Adipocyte (in vitro differentiated cells): ENCODE data around the gene JSRP1.

Experiments
- DNase-seq: peaks from one replicate; pipeline ENCODE4 v3.0.0-alpha.2; 2015; ENCODE audit warnings: low read depth
- H3K27me3 ChIP-seq: replicated peaks from 2 replicates; pipeline ENCODE4 v1.7.0; 2013; ENCODE audit warnings: mild to moderate bottlenecking, low read length, moderate library complexity; ENCODE audit not compliant: control insufficient read depth, insufficient read depth
- H3K36me3 ChIP-seq: 2 replicates; pipeline ENCODE4 v1.7.0; 2013; ENCODE audit warnings: low read length, mild to moderate bottlenecking, moderate library complexity; ENCODE audit not compliant: control insufficient read depth, insufficient read depth, severe bottlenecking
- H3K4me1 ChIP-seq: 2 replicates; pipeline ENCODE4 v1.7.0; 2013; ENCODE audit warnings: mild to moderate bottlenecking, low read length, moderate library complexity; ENCODE audit not compliant: control insufficient read depth, insufficient read depth
- H3K4me3 ChIP-seq: 2 replicates; pipeline ENCODE4 v1.7.0; 2013; ENCODE audit warnings: mild to moderate bottlenecking, low read length, moderate library complexity
- H3K9ac ChIP-seq: 2 replicates; pipeline ENCODE4 v1.7.0; 2013; ENCODE audit warnings: mild to moderate bottlenecking, low read length, moderate library complexity
- H3K9me3 ChIP-seq: 2 replicates; pipeline ENCODE4 v1.7.0; 2013; ENCODE audit warnings: mild to moderate bottlenecking, low read length, moderate library complexity; ENCODE audit not compliant: control insufficient read depth

Gene JSRP1

DNA sequence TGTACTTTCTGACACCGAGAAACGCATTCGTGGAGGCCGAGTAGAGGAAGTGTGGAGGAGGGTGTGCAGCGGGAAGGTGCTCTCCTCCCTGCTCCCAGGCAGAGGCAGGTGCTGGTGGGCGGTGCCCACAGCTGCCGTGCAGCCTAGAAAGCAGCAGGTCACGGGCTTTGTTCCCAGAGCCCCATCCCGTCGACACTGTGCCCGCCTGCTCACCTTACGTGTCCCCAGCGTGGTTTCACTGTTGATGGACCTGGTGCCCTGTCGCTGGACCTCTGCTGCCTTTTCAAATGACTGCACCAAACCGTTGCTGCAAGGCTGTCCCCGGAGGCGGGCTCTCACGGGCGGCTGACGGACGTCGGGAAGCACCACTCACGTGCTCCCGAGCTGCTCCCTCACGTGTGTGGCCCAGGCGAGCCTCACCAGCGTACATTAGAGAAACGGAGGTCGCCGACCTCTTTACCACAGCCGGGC lies 40.9 kb downstream of the JSRP1 start:
- Histone ChIP-seq H3K9me3 (no peaks in the 10 kb centered on the region), H3K27me3 (no peaks in the 10 kb centered on the region), H3K36me3 (peaks cover 84% of the 10 kb centered on the region), H3K4me3 (no peak overlapping the region), H3K9ac (no peak overlapping the region), H3K4me1 (peaks cover 5% of the 10 kb centered on the region)
- DNase-seq, result no peak

DNA sequence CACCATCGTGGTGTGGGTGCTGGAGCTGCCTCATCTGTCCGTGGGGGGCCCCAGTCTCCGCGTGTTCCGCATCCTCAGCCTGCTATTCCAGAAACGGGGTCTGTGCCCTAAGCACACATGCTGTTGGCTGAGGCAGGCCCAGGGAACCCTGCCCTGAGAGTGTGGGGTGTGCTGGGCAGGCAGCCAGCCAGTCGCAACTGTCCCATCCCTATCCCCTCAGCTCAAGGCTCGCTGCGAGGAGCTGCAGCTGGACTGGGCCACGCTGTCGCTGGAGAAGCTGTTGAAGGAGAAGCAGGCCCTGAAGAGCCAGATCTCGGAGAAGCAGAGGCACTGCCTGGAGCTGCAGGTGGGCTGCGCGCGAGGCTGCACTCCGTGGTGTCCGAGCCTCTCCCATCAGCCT lies 42.0 kb downstream of the JSRP1 start:
- H3K36me3 ChIP-seq, result peaks cover 87% of the 10 kb centered on the region

DNA sequence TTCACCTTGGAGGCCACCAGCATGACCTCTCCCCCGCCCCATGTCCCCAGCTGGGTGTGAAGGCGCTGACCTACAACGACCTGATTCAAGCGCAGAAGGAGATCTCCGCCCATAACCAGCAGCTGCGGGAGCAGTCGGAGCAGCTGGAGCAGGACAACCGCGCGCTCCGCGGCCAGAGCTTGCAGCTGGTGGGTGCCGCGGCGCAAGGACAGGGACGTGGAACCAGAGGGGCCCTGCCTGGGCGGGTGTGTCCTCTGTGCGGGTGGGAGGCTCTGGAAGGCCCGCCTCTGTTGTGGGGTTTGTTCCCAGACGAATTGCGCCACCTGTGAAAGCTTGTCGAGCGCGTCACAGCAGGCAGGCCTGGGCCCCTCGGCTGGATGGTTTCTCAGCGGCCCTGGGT lies 42.4 kb downstream of the JSRP1 start:
- Histone ChIP-seq H3K4me3 (no peak overlapping the region), H3K27me3 (no peaks in the 10 kb centered on the region), H3K9ac (no peak overlapping the region), H3K9me3 (no peaks in the 10 kb centered on the region), H3K36me3 (peaks cover 87% of the 10 kb centered on the region), H3K4me1 (peaks cover 13% of the 10 kb centered on the region)
- no peak for DNase-seq

More for the DNA sequence above, 42.0 kb downstream of the JSRP1 start:
- H3K9ac ChIP-seq, result no peak overlapping the region
- DNase-seq, result no peak
- H3K27me3 ChIP-seq, result no peaks in the 10 kb centered on the region
- H3K9me3 ChIP-seq, result no peaks in the 10 kb centered on the region
- no peak overlapping the region for H3K4me3 ChIP-seq
- peaks cover 8% of the 10 kb centered on the region for H3K4me1 ChIP-seq

DNA sequence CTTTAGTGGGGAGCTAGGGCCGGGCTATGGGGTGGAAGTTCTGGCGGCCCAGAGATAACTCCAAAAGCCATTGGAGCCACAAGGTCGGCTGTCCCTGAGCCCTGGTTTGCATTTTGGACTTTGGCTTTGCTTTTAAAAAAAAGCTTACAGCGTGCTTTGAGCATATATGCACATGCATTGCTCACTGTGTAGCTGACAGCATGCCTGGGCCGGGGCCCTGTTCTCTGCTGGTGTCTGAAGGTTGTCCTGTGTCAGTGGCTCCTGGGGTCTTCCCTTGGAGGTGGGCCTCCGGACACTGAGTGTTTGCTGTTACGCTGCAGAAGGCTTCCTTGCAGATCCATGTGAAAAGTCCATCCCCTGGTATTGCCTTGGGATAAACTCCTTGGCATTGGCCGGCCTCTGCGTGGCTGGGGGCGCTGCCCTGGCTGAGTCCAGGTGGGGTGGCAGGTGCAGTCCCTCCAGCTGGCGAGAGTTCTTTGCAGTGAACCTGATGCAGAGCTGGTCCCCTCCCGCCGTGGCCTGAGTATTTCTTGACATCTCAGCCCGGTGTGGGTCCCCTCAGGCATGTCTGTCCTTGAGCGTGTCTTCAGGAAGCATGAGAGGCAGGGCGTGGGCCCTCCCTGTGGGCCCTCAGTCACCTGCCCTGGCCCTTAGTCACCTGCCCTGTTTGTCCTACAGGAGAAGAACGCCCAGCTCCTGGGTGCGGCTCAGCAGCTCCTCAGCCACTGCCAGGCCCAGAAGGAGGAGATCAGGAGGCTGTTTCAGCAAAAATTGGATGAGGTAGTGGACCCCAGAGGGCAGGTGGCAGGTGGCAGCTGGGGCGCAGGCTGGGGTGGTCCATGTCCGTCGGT lies 43.1 kb downstream of the JSRP1 start:
- H3K36me3 ChIP-seq, result peaks cover 86% of the 10 kb centered on the region
- H3K4me3 ChIP-seq, result no peak overlapping the region
- peaks cover 20% of the 10 kb centered on the region for H3K4me1 ChIP-seq

DNA sequence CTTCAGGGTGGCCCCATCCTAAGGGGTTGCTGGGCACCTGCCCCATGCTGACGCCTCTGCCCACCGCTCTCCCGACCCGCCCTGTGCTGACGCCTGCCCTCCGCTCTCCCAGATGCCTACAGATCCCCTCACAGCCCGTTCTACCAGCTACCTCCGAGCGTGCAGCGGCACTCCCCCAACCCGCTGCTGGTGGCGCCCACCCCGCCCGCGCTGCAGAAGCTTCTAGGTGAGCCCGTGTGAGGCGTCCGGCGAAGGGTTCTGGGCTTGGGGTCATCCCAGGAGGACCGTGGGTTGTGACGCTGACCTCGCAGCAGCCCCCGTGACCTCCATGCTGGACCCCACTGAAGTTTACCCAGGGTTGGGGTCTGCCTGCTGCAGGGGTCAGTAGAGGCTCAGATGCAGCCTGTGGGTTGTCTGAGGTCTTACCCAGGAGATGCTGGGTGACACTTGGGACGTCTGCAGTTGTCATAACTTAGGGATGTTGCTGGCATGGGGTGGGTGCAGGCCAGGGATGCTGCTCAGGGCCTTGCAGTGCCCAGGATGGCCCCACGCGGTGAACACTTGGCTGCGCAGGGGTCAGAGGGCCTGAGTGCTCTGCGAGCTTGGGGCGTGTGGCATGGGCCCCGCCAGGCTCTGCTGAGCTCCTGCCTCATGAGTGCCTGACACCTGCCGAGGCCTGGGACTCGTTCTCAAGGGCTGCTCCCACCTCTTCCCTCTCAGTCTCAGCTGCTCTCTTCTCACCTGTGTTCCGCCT lies 45.1 kb downstream of the JSRP1 start:
- Histone ChIP-seq H3K4me1 (peaks cover 26% of the 10 kb centered on the region), H3K4me3 (no peak overlapping the region), H3K36me3 (peaks cover 80% of the 10 kb centered on the region), H3K9ac (no peak overlapping the region), H3K27me3 (no peaks in the 10 kb centered on the region), H3K9me3 (no peaks in the 10 kb centered on the region)
- no peak for DNase-seq

More for the DNA sequence above, 43.1 kb downstream of the JSRP1 start:
- Histone ChIP-seq H3K9ac (no peak overlapping the region), H3K27me3 (no peaks in the 10 kb centered on the region), H3K9me3 (no peaks in the 10 kb centered on the region)
- DNase-seq, result no peak

DNA sequence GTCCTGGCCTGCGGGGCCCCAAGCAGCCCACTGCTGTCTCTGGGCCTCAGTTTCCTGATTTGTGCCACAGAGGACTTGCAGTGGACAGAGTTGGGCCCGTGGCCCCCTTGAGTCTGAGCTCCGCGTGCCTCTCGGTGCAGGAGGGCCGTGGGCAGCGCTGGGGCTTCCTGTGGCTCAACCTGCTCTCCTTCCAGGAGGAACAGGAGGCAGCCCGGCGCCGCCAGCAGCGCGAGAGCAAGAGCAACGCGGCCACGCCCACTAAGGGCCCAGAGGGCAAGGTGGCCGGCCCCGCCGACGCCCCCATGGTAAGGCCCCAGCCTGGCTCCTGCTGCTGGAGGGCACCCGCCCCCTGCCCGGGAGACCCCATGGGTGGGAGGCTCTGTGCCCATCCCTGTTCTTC lies 46.0 kb downstream of the JSRP1 start:
- no peak overlapping the region for H3K9ac ChIP-seq
- H3K36me3 ChIP-seq, result peaks cover 75% of the 10 kb centered on the region

DNA sequence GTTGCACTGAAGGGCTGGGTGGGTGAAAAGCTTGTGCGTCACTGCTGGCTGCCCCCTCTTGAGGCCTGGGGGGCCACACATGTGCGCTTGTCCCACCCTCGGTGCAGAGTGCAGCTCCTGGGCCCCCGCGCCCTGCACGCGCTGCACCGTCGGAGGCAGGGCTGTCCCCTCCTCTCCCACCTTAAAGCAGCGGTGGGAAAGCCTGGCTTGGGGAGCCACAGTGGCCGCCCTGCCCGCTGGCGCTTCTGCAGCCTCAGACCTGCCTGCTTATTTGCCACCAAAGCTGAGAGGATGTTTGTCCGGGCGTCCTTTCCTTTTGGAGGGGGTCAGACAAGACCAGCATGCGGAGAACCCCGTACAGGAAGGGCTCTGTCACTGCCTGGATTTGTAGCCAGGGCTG lies 46.8 kb downstream of the JSRP1 start:
- peaks cover 26% of the 10 kb centered on the region for H3K4me1 ChIP-seq
- H3K36me3 ChIP-seq, result peaks cover 71% of the 10 kb centered on the region
- H3K9ac ChIP-seq, result peak overlapping the region; percentile 83
- H3K9me3 ChIP-seq, result no peaks in the 10 kb centered on the region
- H3K27me3 ChIP-seq, result no peaks in the 10 kb centered on the region
- H3K4me3 ChIP-seq, result no peak overlapping the region
- DNase-seq, result no peak

More for the DNA sequence above, 46.0 kb downstream of the JSRP1 start:
- no peak for DNase-seq
- H3K4me1 ChIP-seq, result peaks cover 26% of the 10 kb centered on the region
- no peaks in the 10 kb centered on the region for H3K27me3 ChIP-seq
- no peak overlapping the region for H3K4me3 ChIP-seq
- H3K9me3 ChIP-seq, result no peaks in the 10 kb centered on the region

DNA sequence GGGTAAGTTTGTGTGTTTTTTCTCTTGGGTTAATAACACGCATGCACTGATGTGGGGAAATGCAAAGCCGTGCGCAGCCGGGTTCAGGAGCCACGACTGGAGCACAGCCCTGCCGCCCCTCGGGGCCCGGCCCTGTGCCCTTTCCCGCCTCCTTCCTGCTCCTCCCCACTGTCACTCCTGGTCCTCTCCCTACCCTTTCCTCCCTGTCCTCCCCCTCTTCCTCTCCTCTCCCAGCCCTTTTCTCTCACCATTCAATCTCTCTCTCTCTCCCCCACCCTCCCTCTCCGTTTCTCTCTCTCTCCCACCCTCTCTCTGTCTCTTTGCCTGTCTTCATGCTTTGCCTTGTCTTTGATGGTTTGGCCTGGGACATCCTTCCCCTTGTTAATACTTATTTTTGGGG lies 47.2 kb downstream of the JSRP1 start:
- Histone ChIP-seq H3K9me3 (no peaks in the 10 kb centered on the region), H3K36me3 (peaks cover 71% of the 10 kb centered on the region)

DNA sequence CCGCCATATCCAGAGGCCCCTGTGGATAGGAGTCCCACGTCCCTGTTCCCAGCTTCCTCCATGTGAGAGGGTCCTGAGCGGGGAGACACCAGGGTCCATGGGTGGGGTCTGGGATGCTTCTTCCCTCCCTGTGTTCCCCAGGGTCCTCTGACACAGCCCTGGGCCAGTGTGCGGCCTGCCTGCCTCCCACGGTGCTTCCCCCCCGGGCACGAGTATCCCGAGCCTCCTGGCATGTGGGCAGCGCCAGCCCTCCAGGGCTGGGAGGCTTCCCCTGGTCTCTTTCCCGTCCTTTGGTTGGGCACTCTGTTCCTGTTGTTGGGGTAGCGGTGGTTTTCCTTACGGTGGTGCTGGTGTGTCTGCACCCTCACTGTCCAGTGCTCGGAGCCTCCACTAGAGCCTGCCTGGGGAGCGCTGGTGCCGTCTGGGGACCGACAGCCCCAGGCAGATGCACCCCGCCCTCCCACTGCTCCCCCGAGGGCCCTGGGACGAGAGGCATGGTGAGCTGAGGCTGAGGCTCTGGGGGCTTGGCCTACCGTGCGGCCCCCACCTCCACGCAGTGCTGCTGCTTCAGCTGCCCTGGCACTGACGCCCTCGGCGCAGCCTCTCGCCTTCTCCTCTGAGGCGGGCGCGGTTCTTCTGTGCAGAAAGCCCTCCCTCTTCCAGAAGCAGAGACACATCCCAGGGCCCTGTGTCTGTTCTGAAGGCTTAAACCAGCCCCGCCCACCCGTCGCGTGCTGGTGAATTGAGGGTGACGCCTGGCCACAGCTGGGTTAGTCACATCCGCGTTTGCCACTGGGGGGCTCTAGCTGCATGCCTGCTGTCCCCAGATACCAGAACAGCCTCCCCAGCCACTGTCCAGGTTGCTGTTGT lies 48.0 kb downstream of the JSRP1 start:
- Histone ChIP-seq H3K27me3 (no peaks in the 10 kb centered on the region), H3K9ac (peak overlapping the region; percentile 83), H3K4me3 (peak overlapping the region; percentile 56), H3K4me1 (peaks cover 26% of the 10 kb centered on the region), H3K36me3 (peaks cover 70% of the 10 kb centered on the region), H3K9me3 (no peaks in the 10 kb centered on the region)
- DNase-seq, result peak; percentile 82

More for the DNA sequence above, 47.2 kb downstream of the JSRP1 start:
- no peaks in the 10 kb centered on the region for H3K27me3 ChIP-seq
- DNase-seq, result no peak
- peak overlapping the region; percentile 83 for H3K9ac ChIP-seq
- peaks cover 26% of the 10 kb centered on the region for H3K4me1 ChIP-seq
- H3K4me3 ChIP-seq, result no peak overlapping the region

DNA sequence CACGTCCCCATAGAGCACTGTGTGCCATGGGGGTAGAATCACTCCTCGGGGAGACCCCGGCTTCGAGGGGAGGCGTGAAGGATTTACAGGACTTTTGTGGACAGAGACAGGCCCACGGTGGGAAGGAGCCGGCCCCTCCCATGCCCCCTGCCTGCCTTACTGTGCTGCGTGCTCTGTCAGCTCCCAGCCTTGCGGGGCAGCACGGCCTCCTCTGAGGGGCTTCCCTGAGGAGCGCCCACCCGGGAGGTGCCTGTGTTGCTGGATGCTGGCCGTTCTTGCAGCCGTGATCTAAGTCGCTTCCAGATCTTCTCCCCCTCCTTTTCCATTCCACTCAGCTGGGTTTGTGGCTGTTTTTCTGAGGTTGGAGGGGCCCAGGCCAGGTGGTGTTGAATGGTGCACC lies 49.2 kb downstream of the JSRP1 start:
- peaks cover 26% of the 10 kb centered on the region for H3K4me1 ChIP-seq
- no peaks in the 10 kb centered on the region for H3K9me3 ChIP-seq
- DNase-seq, result no peak
- no peaks in the 10 kb centered on the region for H3K27me3 ChIP-seq
- H3K4me3 ChIP-seq, result no peak overlapping the region
- H3K9ac ChIP-seq, result no peak overlapping the region
- H3K36me3 ChIP-seq, result peaks cover 70% of the 10 kb centered on the region
